Liver (tissue), 9 donors: ENCODE data around the gene C1QL3. TPM values are rescaled to one million over a fixed set of nuclear protein-coding genes. Genes with fewer than 3 reads are reported as not detected.

Experiments
- DNase-seq: peaks from one replicate; pipeline ENCODE4 v3.0.0-alpha.2; 2017; ENCODE audit warnings: low spot score
- H3K27ac ChIP-seq, 2 donors: one replicate each; pipeline ENCODE4 v1.7.0; 2013; ENCODE audit warnings: inconsistent platforms in 2 of 2, low read length in 2 of 2, control low read depth in 1 of 2, low read depth in 1 of 2, mild to moderate bottlenecking in 1 of 2
- H3K27me3 ChIP-seq, 4 donors: one replicate each; pipeline versions ENCODE4 v1.6.1 to v1.7.0; 2013; ENCODE audit warnings: low read length in 3 of 4, inconsistent platforms in 1 of 4, mild to moderate bottlenecking in 1 of 4, moderate library complexity in 1 of 4; ENCODE audit not compliant: control insufficient read depth in 4 of 4, insufficient read depth in 4 of 4
- H3K36me3 ChIP-seq, 4 donors: one replicate each; pipeline versions ENCODE4 v1.6.1 to v1.7.0; 2013; ENCODE audit warnings: low read length in 3 of 4, mild to moderate bottlenecking in 3 of 4, low read depth in 1 of 4, moderate library complexity in 1 of 4; ENCODE audit not compliant: control insufficient read depth in 4 of 4, insufficient read depth in 3 of 4
- H3K4me1 ChIP-seq, 4 donors: one replicate each; pipeline versions ENCODE4 v1.6.1 to v1.7.0; 2013; ENCODE audit warnings: low read length in 3 of 4, mild to moderate bottlenecking in 3 of 4, moderate library complexity in 1 of 4; ENCODE audit not compliant: control insufficient read depth in 4 of 4, insufficient read depth in 4 of 4
- H3K4me3 ChIP-seq, 3 donors: one replicate each; pipeline versions ENCODE4 v1.6.1 to v1.7.0; 2013; ENCODE audit warnings: low read length in 3 of 3, control low read depth in 1 of 3, low read depth in 1 of 3, mild to moderate bottlenecking in 1 of 3
- H3K9ac ChIP-seq, 2 donors: one replicate each; pipeline ENCODE4 v1.7.0; 2013; ENCODE audit warnings: low read length in 2 of 2, mild to moderate bottlenecking in 2 of 2, moderate library complexity in 2 of 2, control low read depth in 1 of 2, low read depth in 1 of 2
- H3K9me3 ChIP-seq, 4 donors: one replicate each; pipeline versions ENCODE4 v1.6.1 to v1.7.0; 2013; ENCODE audit warnings: low read length in 3 of 4; ENCODE audit not compliant: control insufficient read depth in 4 of 4
- ATF3 ChIP-seq: IDR thresholded peaks from 2 replicates; pipeline ENCODE4 v1.6.1; 2016; ENCODE audit warnings: antibody characterized with exemption
- CTCF ChIP-seq: fragments of 150-350 bp; IDR thresholded peaks from 2 replicates; pipeline ENCODE4 v1.5.1; 2017; ENCODE audit warnings: improper control_type of control experiment, low read depth, low read length; ENCODE audit not compliant: missing input control
- EGR1 ChIP-seq, 2 donors: IDR thresholded peaks; 2 replicates each; pipeline ENCODE4 v1.6.1; 2016 to 2018; ENCODE audit warnings: antibody characterized with exemption in 2 of 2, low read depth in 2 of 2
- FOXA2 ChIP-seq: IDR thresholded peaks from 2 replicates; pipeline ENCODE4 v1.6.1; 2016; ENCODE audit warnings: antibody characterized with exemption
- GABPA ChIP-seq, 2 donors: IDR thresholded peaks in 1 of 2; conservative IDR thresholded peaks in 1 of 2; 2 replicates each; pipeline ENCODE4 v1.6.1; 2016; ENCODE audit warnings: antibody characterized with exemption in 2 of 2, mild to moderate bottlenecking in 1 of 2, moderate library complexity in 1 of 2
- HNF4A ChIP-seq, 2 donors: conservative IDR thresholded peaks; 2 replicates each; pipeline ENCODE4 v1.6.1; 2016; ENCODE audit warnings: antibody characterized with exemption in 2 of 2, mild to moderate bottlenecking in 2 of 2
- HNF4G ChIP-seq: IDR thresholded peaks from 2 replicates; pipeline ENCODE4 v1.6.1; 2016; ENCODE audit warnings: antibody characterized with exemption
- JUND ChIP-seq, 2 donors: IDR thresholded peaks; 2 replicates each; pipeline ENCODE4 v1.6.1; 2016; ENCODE audit warnings: antibody characterized with exemption in 2 of 2
- MAX ChIP-seq: IDR thresholded peaks from 2 replicates; pipeline ENCODE4 v1.6.1; 2016; ENCODE audit warnings: antibody characterized with exemption
- NR2F2 ChIP-seq: IDR thresholded peaks from 2 replicates; pipeline ENCODE4 v1.6.1; 2016; ENCODE audit warnings: antibody characterized with exemption
- RAD21 ChIP-seq, 2 donors: IDR thresholded peaks; 2 replicates each; pipeline ENCODE4 v1.6.1; 2016; ENCODE audit warnings: antibody characterized with exemption in 2 of 2, mild to moderate bottlenecking in 2 of 2
- REST ChIP-seq: IDR thresholded peaks from 2 replicates; pipeline ENCODE4 v1.6.1; 2016; ENCODE audit warnings: antibody characterized with exemption, mild to moderate bottlenecking
- RXRA ChIP-seq, 2 donors: IDR thresholded peaks; 2 replicates each; pipeline ENCODE4 v1.6.1; 2017 to 2018; ENCODE audit warnings: antibody characterized with exemption in 2 of 2, mild to moderate bottlenecking in 1 of 2
- SP1 ChIP-seq: IDR thresholded peaks from 2 replicates; pipeline ENCODE4 v1.6.1; 2018; ENCODE audit warnings: antibody characterized with exemption, mild to moderate bottlenecking
- TAF1 ChIP-seq: conservative IDR thresholded peaks from 2 replicates; pipeline ENCODE4 v1.6.1; 2016; ENCODE audit warnings: antibody characterized with exemption, mild to moderate bottlenecking
- YY1 ChIP-seq: IDR thresholded peaks from 2 replicates; pipeline ENCODE4 v1.6.1; 2016; ENCODE audit warnings: antibody characterized with exemption, mild to moderate bottlenecking
- ZBTB33 ChIP-seq: IDR thresholded peaks from 2 replicates; pipeline ENCODE4 v1.6.1; 2016; ENCODE audit warnings: antibody characterized with exemption
- WGBS: extraction: QIAGEN DNeasy Blood & Tissue Kit; methylation state at CpG from one replicate; pipeline ENCODE4 v1.1.7; 2013; 5-methylcytosine and 5-hydroxymethylcytosine counted together
- polyA plus RNA-seq, 2 donors: library from polyadenylated mRNA; stranded (reverse) in 1 of 2; unstranded in 1 of 2; fragments of 200-250 nt in 1 of 2; fragments of >200 nt in 1 of 2; fragmentation: Nextera tagmentation in 1 of 2; extraction: Ambion mirVana in 1 of 2; gene quantifications; one replicate each; pipeline versions ENCODE4 v1.2.1 to v1.2.3, GENCODE V29; 2013 to 2015
- total RNA-seq, 2 donors: library from RNA; depleted of rRNA; stranded (reverse); fragments of >200 nt; gene quantifications; one replicate each; pipeline ENCODE4 v1.2.3, GENCODE V29; 2014
- donor health status: healthy.
- donor health status: healthy.
- donor health status: healthy.
- donor health status: healthy.
- donor health status: healthy.

The C1QL3 gene
- total and polyA plus RNA-seq, 4 donors = 0.99 TPM; not detected in 3

GRCh38 chr10:16497911-16498310, 23.8 kb downstream of the C1QL3 start:
- H3K27ac ChIP-seq = no peak overlapping the region
- DNase-seq = no peak
- no peaks in the 10 kb centered on the region for H3K9me3 ChIP-seq
- H3K4me3 ChIP-seq = no peak overlapping the region
- WGBS = 95% methylated on average over 4 of the region's 4 CpGs
- H3K4me1 ChIP-seq = no peaks in the 10 kb centered on the region
- H3K36me3 ChIP-seq = peaks cover 0 to 1% (median 0%) of the 10 kb centered on the region in 4 donors
- TF ChIP-seq CTCF (no peak), HNF4G (no peak), GABPA (IDR thresholded peaks at IDR 0.05 in 1 of 2, conservative IDR thresholded peaks at IDR 0.05 in 1 of 2) (no peak), FOXA2 (no peak), REST (no peak), RAD21 (IDR thresholded peaks at IDR 0.05) (no peak), TAF1 (no peak), JUND (IDR thresholded peaks at IDR 0.05) (no peak), YY1 (no peak), EGR1 (IDR thresholded peaks at IDR 0.05; ENCODE audit: low read depth in 2 of 2) (no peak), MAX (no peak), HNF4A (conservative IDR thresholded peaks at IDR 0.05) (no peak), ATF3 (no peak), SP1 (no peak)
- no peaks in the 10 kb centered on the region for H3K27me3 ChIP-seq
- no peak overlapping the region for H3K9ac ChIP-seq

- Histone ChIP-seq H3K4me1 (no peaks in the 10 kb centered on the region), H3K4me3 (no peak overlapping the region), H3K9ac (no peak overlapping the region), H3K36me3 (peaks cover 0 to 1% (median 0%) of the 10 kb centered on the region in 4 donors), H3K27me3 (no peaks in the 10 kb centered on the region), H3K27ac (no peak overlapping the region), H3K9me3 (no peaks in the 10 kb centered on the region)
- DNase-seq = no peak
- WGBS = 88% methylated on average over 10 of the region's 10 CpGs
- no peak for TF ChIP-seq YY1
- TF ChIP-seq ZBTB33 = no peak
- no peak for TF ChIP-seq HNF4A (conservative IDR thresholded peaks at IDR 0.05)
- TF ChIP-seq SP1 = no peak
- no peak for TF ChIP-seq EGR1 (IDR thresholded peaks at IDR 0.05; ENCODE audit: low read depth in 2 of 2)
- TF ChIP-seq NR2F2 = no peak
- no peak for TF ChIP-seq RXRA (IDR thresholded peaks at IDR 0.05)
- no peak for TF ChIP-seq REST
- no peak for TF ChIP-seq RAD21 (IDR thresholded peaks at IDR 0.05)
- TF ChIP-seq CTCF = no peak
- no peak for TF ChIP-seq JUND (IDR thresholded peaks at IDR 0.05)
- no peak for TF ChIP-seq TAF1
These were observed 27.7 kb downstream of the C1QL3 start for GRCh38 chr10:16493884-16494536.
